Activated T-helper 1 cell treated with anti-CD3 and anti-CD28 coated beads, Interleukin-12 subunit alpha, Interleukin-12 subunit beta, Interleukin-2, Interleukin-4 antibody, amounts not matched to agents 30 ng/mL and 10 ng/mL and 1 ng/mL, durations not matched to agents 14 hours and 24 hours and 36 hours (primary cell): ENCODE measurements around the gene ADCY5. TPM values are rescaled to one million over a fixed set of nuclear protein-coding genes. Genes with fewer than 3 reads are reported as not detected.

Source experiments
- DNase-seq: peaks from one replicate; pipeline ENCODE4 v3.0.0; 2021; ENCODE audit warnings: low spot score
- H3K27ac Mint-ChIP-seq: one replicate; pipeline ENCODE4 v1.8.0; 2021; ENCODE audit warnings: mild to moderate bottlenecking, mixed read lengths
- H3K27me3 Mint-ChIP-seq: one replicate; pipeline ENCODE4 v1.8.0; 2022; ENCODE audit warnings: mild to moderate bottlenecking, moderate library complexity, mixed read lengths; ENCODE audit not compliant: insufficient read depth
- H3K36me3 Mint-ChIP-seq: one replicate; pipeline ENCODE4 v1.8.0; 2021; ENCODE audit warnings: low read depth, mixed read lengths
- H3K4me1 Mint-ChIP-seq: one replicate; pipeline ENCODE4 v1.8.0; 2021; ENCODE audit warnings: low read depth, mixed read lengths
- H3K4me3 Mint-ChIP-seq: one replicate; pipeline ENCODE4 v1.8.0; 2021; ENCODE audit warnings: mild to moderate bottlenecking, moderate library complexity, mixed read lengths
- H3K9me3 Mint-ChIP-seq: one replicate; pipeline ENCODE4 v1.8.0; 2021; ENCODE audit warnings: mixed read lengths
- intact Hi-C: fragments of 100-400 bp; cut with micrococcal nuclease; formaldehyde crosslinking; loops from one replicate; pipeline ENCODE4 v1.15.1; 2024
- total RNA-seq: library from RNA; stranded (reverse); gene quantifications from 2 replicates; pipeline ENCODE4 v1.2.3, GENCODE V29; 2022

Gene ADCY5
- total RNA-seq, 1 donor from 2014 or later = not detected

GRCh38 chr3:123271466-123272159 is 177.3 kb downstream of the ADCY5 start:
- no peak for DNase-seq
- Mint-ChIP-seq H3K27me3 (no peaks in the 10 kb centered on the region), H3K4me1 (no peaks in the 10 kb centered on the region), H3K4me3 (no peak overlapping the region), H3K36me3 (peaks cover 7% of the 10 kb centered on the region), H3K27ac (no peak overlapping the region), H3K9me3 (no peaks in the 10 kb centered on the region)
- intact Hi-C loops = no loop called here

DNA sequence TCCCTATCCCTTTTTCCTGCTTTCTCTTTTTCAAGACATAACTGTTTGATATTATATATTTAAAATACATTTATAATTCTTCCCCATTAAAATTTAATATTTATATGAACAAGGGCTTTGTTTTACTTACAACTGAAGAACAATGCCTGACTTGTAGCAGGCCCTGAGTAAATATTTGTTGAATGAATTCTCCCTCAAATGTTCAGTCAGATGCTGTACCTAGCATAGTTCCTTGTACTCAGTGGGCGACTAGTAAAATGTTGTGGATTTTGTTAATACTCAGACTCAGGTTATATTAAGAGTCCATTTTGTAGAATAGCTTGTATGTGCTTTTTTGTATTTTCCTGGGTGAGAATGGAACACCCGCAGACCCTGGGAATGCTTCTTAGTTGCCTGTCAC is 178.1 kb downstream of the ADCY5 start:
- Mint-ChIP-seq H3K27ac (no peak overlapping the region), H3K4me1 (no peaks in the 10 kb centered on the region), H3K9me3 (no peaks in the 10 kb centered on the region), H3K27me3 (no peaks in the 10 kb centered on the region), H3K4me3 (no peak overlapping the region), H3K36me3 (peaks cover 7% of the 10 kb centered on the region)
- DNase-seq = no peak
- intact Hi-C loops = no loop called here

- no peak overlapping the region for H3K4me3 Mint-ChIP-seq
- peaks cover 14% of the 10 kb centered on the region for H3K36me3 Mint-ChIP-seq
- H3K27ac Mint-ChIP-seq = no peak overlapping the region
Observed at GRCh38 chr3:123267821-123268220, 181.1 kb downstream of the ADCY5 start.

GRCh38 chr3:123263941-123264340 is 184.9 kb downstream of the ADCY5 start:
- Mint-ChIP-seq H3K27me3 (no peaks in the 10 kb centered on the region), H3K27ac (no peak overlapping the region), H3K36me3 (peaks cover 13% of the 10 kb centered on the region), H3K4me1 (peaks cover 10% of the 10 kb centered on the region), H3K9me3 (no peaks in the 10 kb centered on the region), H3K4me3 (no peak overlapping the region)
- intact Hi-C loops = no loop called here
- DNase-seq = no peak

More at GRCh38 chr3:123267821-123268220, 181.1 kb downstream of the ADCY5 start:
- Mint-ChIP-seq H3K4me1 (no peaks in the 10 kb centered on the region), H3K9me3 (no peaks in the 10 kb centered on the region), H3K27me3 (no peaks in the 10 kb centered on the region)
- no peak for DNase-seq
- intact Hi-C loops = no loop called here

DNA sequence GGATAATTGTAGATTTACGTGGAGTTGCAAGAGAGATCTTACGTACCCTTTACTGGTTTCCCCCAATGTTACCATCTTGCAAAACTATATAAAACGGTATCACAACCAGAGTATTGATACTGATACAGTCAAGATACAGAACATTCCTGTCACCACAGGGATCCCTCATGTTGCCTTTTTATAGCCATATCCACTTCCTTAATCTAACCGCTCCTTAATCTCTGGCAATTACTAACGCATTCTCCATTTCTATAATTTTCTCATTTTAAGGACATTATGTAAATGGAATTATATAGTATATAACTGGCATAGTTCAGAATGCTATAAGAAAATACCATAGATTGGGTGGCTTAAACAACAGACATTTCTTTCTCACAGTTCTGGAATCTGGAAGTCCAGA is 186.0 kb downstream of the ADCY5 start:
- intact Hi-C loops = no loop called here
- no peak for DNase-seq
- H3K27me3 Mint-ChIP-seq = no peaks in the 10 kb centered on the region
- H3K27ac Mint-ChIP-seq = no peak overlapping the region
- peaks cover 13% of the 10 kb centered on the region for H3K36me3 Mint-ChIP-seq
- H3K4me3 Mint-ChIP-seq = no peak overlapping the region
- H3K9me3 Mint-ChIP-seq = no peaks in the 10 kb centered on the region
- peaks cover 10% of the 10 kb centered on the region for H3K4me1 Mint-ChIP-seq

DNA sequence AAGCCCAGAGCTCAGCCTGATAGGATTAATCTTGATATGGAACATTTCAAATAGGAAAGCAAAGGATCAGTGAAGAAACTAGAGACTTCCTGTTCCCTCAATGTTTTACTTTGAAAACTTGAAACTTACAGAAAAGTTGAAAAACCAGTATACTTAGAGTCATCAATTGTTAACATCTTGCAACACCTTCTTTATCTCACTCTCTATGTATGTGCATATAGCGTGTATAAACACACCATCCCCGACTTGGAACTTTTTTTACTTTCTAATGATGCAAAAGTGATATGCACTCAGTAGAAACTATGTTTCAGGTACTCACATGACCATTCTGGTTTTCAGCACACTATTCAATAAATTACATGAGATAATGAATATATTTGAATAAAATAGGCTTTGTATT is 186.7 kb downstream of the ADCY5 start:
- peaks cover 10% of the 10 kb centered on the region for H3K4me1 Mint-ChIP-seq
- intact Hi-C loops = no loop called here
- H3K36me3 Mint-ChIP-seq = peaks cover 15% of the 10 kb centered on the region
- H3K27ac Mint-ChIP-seq = peak overlapping the region; percentile 41
- H3K9me3 Mint-ChIP-seq = no peaks in the 10 kb centered on the region
- H3K27me3 Mint-ChIP-seq = no peaks in the 10 kb centered on the region
- DNase-seq = no peak
- no peak overlapping the region for H3K4me3 Mint-ChIP-seq

GRCh38 chr3:123261666-123262065 is 187.2 kb downstream of the ADCY5 start:
- Mint-ChIP-seq H3K36me3 (peaks cover 15% of the 10 kb centered on the region), H3K4me1 (peaks cover 10% of the 10 kb centered on the region), H3K27me3 (no peaks in the 10 kb centered on the region), H3K9me3 (no peaks in the 10 kb centered on the region), H3K27ac (no peak overlapping the region), H3K4me3 (no peak overlapping the region)
- no peak for DNase-seq
- intact Hi-C loops = no loop called here

GRCh38 chr3:123258811-123259420 is 190.0 kb downstream of the ADCY5 start:
- no peak overlapping the region for H3K4me3 Mint-ChIP-seq
- H3K27ac Mint-ChIP-seq = no peak overlapping the region
- no peaks in the 10 kb centered on the region for H3K9me3 Mint-ChIP-seq

DNA sequence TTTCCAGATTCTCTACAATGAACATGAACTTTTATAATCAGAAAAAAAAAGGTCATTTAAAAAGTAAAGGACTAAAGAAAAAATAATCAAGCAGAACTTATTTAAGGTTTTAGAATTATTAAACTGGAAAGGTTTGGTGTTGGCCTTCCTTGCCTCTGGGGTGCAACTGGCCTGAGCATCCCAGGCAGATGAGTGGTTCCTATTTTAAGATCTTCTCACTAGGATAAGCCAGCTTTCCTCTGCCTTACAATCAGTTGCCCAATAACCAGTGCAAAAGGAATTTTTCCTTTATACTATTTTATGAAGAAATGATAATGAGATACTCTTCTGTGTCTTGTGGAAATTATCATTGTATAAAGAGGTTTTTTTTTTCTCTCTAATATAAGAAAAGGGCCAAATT is 190.5 kb downstream of the ADCY5 start:
- no peaks in the 10 kb centered on the region for H3K27me3 Mint-ChIP-seq
- H3K36me3 Mint-ChIP-seq = peaks cover 13% of the 10 kb centered on the region
- H3K9me3 Mint-ChIP-seq = no peaks in the 10 kb centered on the region
- H3K4me1 Mint-ChIP-seq = peaks cover 10% of the 10 kb centered on the region
- intact Hi-C loops = loop anchor here (2.0 kb wide), 2 partner anchors 230 to 316 kb away; no protein-coding TSS in a partner anchor
- H3K27ac Mint-ChIP-seq = no peak overlapping the region
- no peak overlapping the region for H3K4me3 Mint-ChIP-seq
- no peak for DNase-seq

More at GRCh38 chr3:123258811-123259420, 190.0 kb downstream of the ADCY5 start:
- intact Hi-C loops = loop anchor here (2.0 kb wide), 2 partner anchors 230 to 316 kb away; no protein-coding TSS in a partner anchor
- Mint-ChIP-seq H3K4me1 (peaks cover 10% of the 10 kb centered on the region), H3K36me3 (peaks cover 15% of the 10 kb centered on the region), H3K27me3 (no peaks in the 10 kb centered on the region)
- no peak for DNase-seq

DNA sequence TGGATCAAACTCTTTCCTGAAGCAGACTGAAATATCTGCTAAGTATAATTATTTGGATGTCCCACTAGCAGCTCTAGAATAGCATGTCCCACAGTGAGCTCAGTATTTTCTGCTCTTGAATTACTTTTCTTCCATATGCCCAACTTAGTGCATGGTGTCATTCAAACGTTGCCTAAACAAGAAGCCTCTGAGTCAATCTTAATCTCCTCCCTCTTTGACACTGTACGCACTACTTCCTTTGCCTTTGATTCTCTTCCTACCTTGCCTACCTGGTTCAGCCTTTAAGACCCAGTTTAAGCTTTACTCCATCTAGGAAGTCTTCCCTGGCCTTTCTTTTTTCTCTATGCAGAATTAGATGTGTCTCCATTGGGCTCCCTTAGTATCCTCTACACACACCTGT is 192.6 kb downstream of the ADCY5 start:
- Mint-ChIP-seq H3K9me3 (no peaks in the 10 kb centered on the region), H3K4me3 (no peak overlapping the region), H3K36me3 (peaks cover 18% of the 10 kb centered on the region), H3K27me3 (no peaks in the 10 kb centered on the region), H3K27ac (no peak overlapping the region), H3K4me1 (no peaks in the 10 kb centered on the region)
- intact Hi-C loops = no loop called here
- no peak for DNase-seq

- Mint-ChIP-seq H3K9me3 (no peaks in the 10 kb centered on the region), H3K27ac (no peak overlapping the region), H3K27me3 (no peaks in the 10 kb centered on the region)
Observed at GRCh38 chr3:123246866-123247265, 202.0 kb downstream of the ADCY5 start.

DNA sequence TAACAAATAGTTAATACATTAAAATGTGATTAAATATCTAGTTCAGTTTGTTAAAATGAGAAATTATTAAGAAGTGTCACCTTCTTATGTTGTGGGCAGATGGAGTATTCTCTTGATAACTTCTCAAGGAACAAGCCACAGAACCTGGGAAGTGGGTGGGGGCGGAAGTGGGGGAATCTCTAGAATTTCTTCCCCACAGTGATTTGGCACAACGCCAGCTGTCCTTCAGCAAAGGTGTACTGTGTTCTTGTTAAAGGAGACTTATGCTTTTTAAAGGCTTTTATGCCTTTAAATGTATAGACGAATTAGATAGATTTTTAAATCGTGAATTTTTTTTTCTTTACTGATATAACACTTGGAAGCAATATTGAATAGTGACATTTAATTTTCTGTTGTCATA is 204.8 kb downstream of the ADCY5 start:
- H3K36me3 Mint-ChIP-seq = peaks cover 50% of the 10 kb centered on the region
- peaks cover 4% of the 10 kb centered on the region for H3K4me1 Mint-ChIP-seq
- H3K27me3 Mint-ChIP-seq = no peaks in the 10 kb centered on the region
- intact Hi-C loops = no loop called here
- no peak overlapping the region for H3K4me3 Mint-ChIP-seq
- no peaks in the 10 kb centered on the region for H3K9me3 Mint-ChIP-seq
- H3K27ac Mint-ChIP-seq = no peak overlapping the region
- DNase-seq = no peak

More at GRCh38 chr3:123246866-123247265, 202.0 kb downstream of the ADCY5 start:
- Mint-ChIP-seq H3K4me3 (no peak overlapping the region), H3K36me3 (peaks cover 41% of the 10 kb centered on the region), H3K4me1 (peaks cover 4% of the 10 kb centered on the region)
- DNase-seq = no peak
- intact Hi-C loops = no loop called here

GRCh38 chr3:123239756-123240155 is 209.1 kb downstream of the ADCY5 start:
- H3K36me3 Mint-ChIP-seq = peaks cover 37% of the 10 kb centered on the region
- no peaks in the 10 kb centered on the region for H3K4me1 Mint-ChIP-seq
- H3K4me3 Mint-ChIP-seq = no peak overlapping the region
- no peak overlapping the region for H3K27ac Mint-ChIP-seq
- no peak for DNase-seq
- no peaks in the 10 kb centered on the region for H3K9me3 Mint-ChIP-seq
- no peaks in the 10 kb centered on the region for H3K27me3 Mint-ChIP-seq
- intact Hi-C loops = no loop called here
